Endothelial cell of umbilical vein (primary cell): Measurements from ENCODE around the gene CDH3. TPM values are rescaled to one million over a fixed set of nuclear protein-coding genes. Genes with fewer than 3 reads are reported as not detected.

ENCODE experiments used
- BruUV-seq: library from RNA; stranded (reverse); fragments of 400-500 nt; replicated peaks from 2 replicates; lab custom pipeline; 2021; lab: Mats Ljungman, UMichigan
- CTCF ChIA-PET: fragments of 300-600, 350-600 bp; sonication (Branson Sonifier 250); formaldehyde crosslinking; loops from one replicate; lab custom pipeline; 2021; ENCODE audit warnings: antibody characterized with exemption, inconsistent platforms; lab: Charles Lee
- POLR2A ChIA-PET: fragments of 300-600, 350-600 bp; sonication (Branson Sonifier 250); formaldehyde crosslinking; loops from one replicate; lab custom pipeline; 2021; ENCODE audit warnings: antibody characterized with exemption, inconsistent platforms; lab: Charles Lee
- DNase-seq: peaks from one replicate; pipeline ENCODE4 v3.0.0-alpha.2; 2011; ENCODE audit warnings: low read depth, low spot score
- FAIRE-seq: peaks from 2 replicates; lab custom pipeline; 2011; peaks lifted over from hg19 to GRCh38; lab: Jason Lieb, UNC
- H2AFZ ChIP-seq: 2 replicates; pipeline ENCODE4 v1.6.0; 2012; ENCODE audit warnings: low read depth, low read length, control low read depth, inconsistent platforms
- H3K27ac ChIP-seq: 2 replicates; pipeline ENCODE4 v1.5.1; 2011; ENCODE audit warnings: low read depth, mild to moderate bottlenecking, control low read depth, low read length, moderate library complexity; ENCODE audit not compliant: insufficient read depth
- H3K27me3 ChIP-seq, 2 experiments: 2 replicates each; pipeline versions ENCODE4 v1.6.0 to v1.6.1; 2011; ENCODE audit warnings: low read length in 2 of 2, mixed read lengths in 1 of 2; ENCODE audit not compliant: control insufficient read depth in 2 of 2, insufficient read depth in 2 of 2
- H3K36me3 ChIP-seq, 2 experiments: 2 replicates in 1 of 2; 3 replicates in 1 of 2; pipeline ENCODE4 v1.5.1; 2011; ENCODE audit warnings: low read length in 2 of 2, mild to moderate bottlenecking in 1 of 2, moderate library complexity in 1 of 2; ENCODE audit not compliant: control insufficient read depth in 2 of 2, insufficient read depth in 2 of 2; ENCODE audit errors: extremely low read depth in 1 of 2
- H3K4me1 ChIP-seq: 3 replicates; pipeline ENCODE4 v1.5.1; 2011; ENCODE audit warnings: mild to moderate bottlenecking, low read length; ENCODE audit not compliant: control insufficient read depth, insufficient read depth; ENCODE audit errors: extremely low read depth
- H3K4me2 ChIP-seq: 2 replicates; pipeline ENCODE4 v1.6.1; 2011; ENCODE audit warnings: low read length, control low read depth, mixed read lengths; ENCODE audit not compliant: insufficient read depth
- H3K4me3 ChIP-seq, 3 experiments: fragments of 200-600 bp in 1 of 3; sonication (generic), shearing (Covaris generic) in 1 of 3; replicated peaks in 1 of 3; 2 replicates each; pipeline ENCODE4 v1.5.1; 2011 to 2016; ENCODE audit warnings: control low read depth in 3 of 3, low read length in 3 of 3, mild to moderate bottlenecking in 2 of 3, inconsistent platforms in 1 of 3, low read depth in 1 of 3, moderate library complexity in 1 of 3; ENCODE audit not compliant: insufficient read depth in 1 of 3
- H3K79me2 ChIP-seq: 2 replicates; pipeline ENCODE4 v1.6.0; 2012; ENCODE audit warnings: low read length, inconsistent platforms; ENCODE audit not compliant: control insufficient read depth, insufficient read depth
- H3K9ac ChIP-seq: replicated peaks from 2 replicates; pipeline ENCODE3; 2011; ENCODE audit warnings: low read length, control low read depth; ENCODE audit not compliant: insufficient read depth; ENCODE audit errors: extremely low read depth
- H3K9me1 ChIP-seq: replicated peaks from 3 replicates; pipeline ENCODE4 v1.6.0; 2011; ENCODE audit warnings: mild to moderate bottlenecking, low read length; ENCODE audit not compliant: control insufficient read depth, insufficient read depth; ENCODE audit errors: extremely low read depth
- H3K9me3 ChIP-seq: replicated peaks from 2 replicates; pipeline ENCODE4 v1.5.1; 2012; ENCODE audit warnings: low read length, inconsistent platforms; ENCODE audit not compliant: control insufficient read depth, insufficient read depth
- H4K20me1 ChIP-seq: replicated peaks from 2 replicates; pipeline ENCODE3; 2011; ENCODE audit warnings: mild to moderate bottlenecking, low read length; ENCODE audit not compliant: control insufficient read depth, insufficient read depth; ENCODE audit errors: extremely low read depth
- CTCF ChIP-seq, 2 donors: IDR thresholded peaks; 1 replicate in 1 of 2; 2 replicates in 1 of 2; pipeline ENCODE4 v1.5.1; 2011; ENCODE audit warnings: low read length in 2 of 2, mild to moderate bottlenecking in 2 of 2, moderate library complexity in 2 of 2, control low read depth in 1 of 2, inconsistent platforms in 1 of 2, low read depth in 1 of 2; ENCODE audit not compliant: insufficient read depth in 1 of 2; ENCODE audit errors: extremely low read depth in 1 of 2
- EZH2 ChIP-seq: IDR thresholded peaks from 2 replicates; pipeline ENCODE4 v1.6.1; 2012; ENCODE audit warnings: borderline replicate concordance, low read depth, mild to moderate bottlenecking, moderate library complexity, low read length, inconsistent platforms; ENCODE audit not compliant: severe bottlenecking
- FOS ChIP-seq: IDR thresholded peaks from 2 replicates; pipeline ENCODE4 v1.6.1; 2011; ENCODE audit warnings: mild to moderate bottlenecking, low read length, moderate library complexity, borderline replicate concordance; ENCODE audit not compliant: insufficient read depth
- JUN ChIP-seq: IDR thresholded peaks from 2 replicates; pipeline ENCODE4 v1.6.1; 2011; ENCODE audit warnings: borderline replicate concordance, low read depth; ENCODE audit not compliant: insufficient read length, insufficient read depth
- MAX ChIP-seq: IDR thresholded peaks from 2 replicates; pipeline ENCODE4 v1.6.1; 2011; ENCODE audit not compliant: insufficient read depth, insufficient read length
- MYC ChIP-seq: IDR thresholded peaks from one replicate; pipeline ENCODE4 v1.6.1; 2011; ENCODE audit warnings: mild to moderate bottlenecking, low read depth, low read length
- POLR2A ChIP-seq: IDR thresholded peaks from 2 replicates; pipeline ENCODE4 v1.6.1; 2012; ENCODE audit warnings: low read depth, mild to moderate bottlenecking, control low read depth, low read length
- POLR2AphosphoS5 ChIP-seq: IDR thresholded peaks from 2 replicates; pipeline ENCODE4 v1.6.1; 2012; ENCODE audit warnings: low read depth, mild to moderate bottlenecking, control low read depth, low read length, moderate library complexity; ENCODE audit not compliant: insufficient read depth
- dilution Hi-C: fragments of 300-500 bp; cut with MboI; formaldehyde crosslinking; loops from one replicate; pipeline ENCODE4 v1.15.0; 2019; ENCODE audit warnings: low sequenced_read_pairs; ENCODE audit not compliant: extremely low pct_ligation_motif_present
- intact Hi-C: fragments of 100-400 bp; cut with micrococcal nuclease; formaldehyde crosslinking; loops from one replicate; pipeline ENCODE4 v1.10.0; 2022
- polyA plus RNA-seq, 4 experiments: library from polyadenylated mRNA; depleted of rRNA in 3 of 4; stranded (reverse) in 3 of 4; unstranded in 1 of 4; fragments of >200 nt; gene quantifications; 2 replicates each; pipeline versions ENCODE4 v1.2.1 to v1.2.3, GENCODE V29; 2011 to 2012; ENCODE audit warnings: missing spikeins in 1 of 4
- total RNA-seq: library from RNA; stranded (reverse); gene quantifications from 2 replicates; pipeline ENCODE4 v1.2.3, GENCODE V29; 2021

Gene CDH3
- total and polyA plus RNA-seq, 2 donors (not counting 3 experiments of a cell fraction or from before 2014, with no cell fraction given): 0.03 TPM; not detected in 1

GRCh38 chr16:68640972-68641371, 4.1 kb upstream of the CDH3 start:
- Histone ChIP-seq H3K27me3 (peaks cover 23 to 31% of the 10 kb centered on the region in 2 experiments), H2AFZ (no peak overlapping the region), H3K4me1 (no peaks in the 10 kb centered on the region), H3K79me2 (no peaks in the 10 kb centered on the region), H3K4me3 (no peak overlapping the region), H3K36me3 (no peaks in the 10 kb centered on the region), H3K9ac (no peak overlapping the region), H3K27ac (no peak overlapping the region), H3K9me3 (no peaks in the 10 kb centered on the region), H4K20me1 (no peaks in the 10 kb centered on the region), H3K9me1 (no peaks in the 10 kb centered on the region), H3K4me2 (no peak overlapping the region)
- BruUV-seq: no TSS peak
- CTCF ChIA-PET: no interaction called here
- POLR2A ChIA-PET: no interaction called here
- TF ChIP-seq CTCF (IDR thresholded peaks at IDR 0.05; ENCODE audit: extremely low read depth in 1 of 2, insufficient read depth in 1 of 2, low read depth in 1 of 2, low read length in 2 of 2) (no peak), POLR2A (no peak), MYC (no peak)
- intact Hi-C loops: no loop called here
- no peak for DNase-seq
- no peak for FAIRE-seq
- dilution Hi-C loops: no loop called here

GRCh38 chr16:68642047-68642435, 3.1 kb upstream of the CDH3 start:
- POLR2A ChIA-PET: no interaction called here
- Histone ChIP-seq H3K9me3 (no peaks in the 10 kb centered on the region), H3K36me3 (no peaks in the 10 kb centered on the region), H3K79me2 (no peaks in the 10 kb centered on the region), H3K27me3 (peaks cover 32 to 42% of the 10 kb centered on the region in 2 experiments), H3K4me2 (peak overlapping the region; percentile 31), H3K9me1 (no peaks in the 10 kb centered on the region), H4K20me1 (no peaks in the 10 kb centered on the region), H3K27ac (no peak overlapping the region), H3K4me1 (no peaks in the 10 kb centered on the region), H3K9ac (no peak overlapping the region), H3K4me3 (no peak overlapping the region), H2AFZ (peak overlapping the region; percentile 61)
- CTCF ChIA-PET: no interaction called here
- FAIRE-seq (no peak), DNase-seq (no peak)
- dilution Hi-C loops: no loop called here
- BruUV-seq: no TSS peak
- intact Hi-C loops: no loop called here
- TF ChIP-seq POLR2AphosphoS5 (no peak), JUN (no peak), MAX (no peak), POLR2A (no peak), FOS (no peak), CTCF (IDR thresholded peaks at IDR 0.05; ENCODE audit: extremely low read depth in 1 of 2, insufficient read depth in 1 of 2, low read depth in 1 of 2, low read length in 2 of 2) (no peak), MYC (no peak), EZH2 (no peak)
